Tibial artery (tissue), 4 donors: ENCODE data around the gene KDM3A.

Experiments
- DNase-seq, 2 donors: peaks; one replicate each; pipeline ENCODE4 v3.0.0-alpha.2; 2019
- H3K27ac ChIP-seq, 2 donors: fragments of 200-600 bp; sonication (generic) in 1 of 2; 1 replicate in 1 of 2; 2 replicates in 1 of 2; pipeline ENCODE4 v1.5.1; 2018 to 2019; ENCODE audit warnings: mild to moderate bottlenecking in 1 of 2
- H3K27me3 ChIP-seq, 2 donors: fragments of 200-600 bp; sonication (generic) in 1 of 2; one replicate each; pipeline versions ENCODE4 v1.5.1 to v1.6.0; 2016 to 2019
- H3K36me3 ChIP-seq, 3 donors: fragments of 200-600 bp; sonication (generic) in 2 of 3; one replicate each; pipeline ENCODE4 v1.5.1; 2016 to 2019; ENCODE audit warnings: mild to moderate bottlenecking in 2 of 3
- H3K4me1 ChIP-seq, 4 donors: fragments of 200-600 bp; sonication (generic) in 2 of 4; 1 replicate in 3 of 4; 2 replicates in 1 of 4; pipeline ENCODE4 v1.5.1; 2016 to 2019
- H3K4me3 ChIP-seq, 2 donors: fragments of 200-600 bp; sonication (generic) in 1 of 2; 1 replicate in 1 of 2; 2 replicates in 1 of 2; pipeline ENCODE4 v1.5.1; 2018 to 2019; ENCODE audit warnings: mild to moderate bottlenecking in 2 of 2
- H3K9me3 ChIP-seq, 3 donors: fragments of 200-600 bp; sonication (generic) in 1 of 3; one replicate each; pipeline ENCODE4 v1.5.1; 2016 to 2019
- intact Hi-C: fragments of 100-400 bp; cut with DNase I; formaldehyde crosslinking; loops from one replicate; pipeline ENCODE4 v1.15.0; 2023; ENCODE audit warnings: low total_unique reads
- TF ChIP-seq, protein P1 (sequence below), 2 experiments: fragments of 200-600 bp in 1 of 2; fragments of 450-650 bp in 1 of 2; IDR thresholded peaks; one replicate each; pipeline ENCODE4 v1.5.1; 2017 to 2019; ENCODE audit warnings: antibody characterized with exemption in 2 of 2, mild to moderate bottlenecking in 1 of 2, moderate library complexity in 1 of 2

Gene KDM3A

DNA sequence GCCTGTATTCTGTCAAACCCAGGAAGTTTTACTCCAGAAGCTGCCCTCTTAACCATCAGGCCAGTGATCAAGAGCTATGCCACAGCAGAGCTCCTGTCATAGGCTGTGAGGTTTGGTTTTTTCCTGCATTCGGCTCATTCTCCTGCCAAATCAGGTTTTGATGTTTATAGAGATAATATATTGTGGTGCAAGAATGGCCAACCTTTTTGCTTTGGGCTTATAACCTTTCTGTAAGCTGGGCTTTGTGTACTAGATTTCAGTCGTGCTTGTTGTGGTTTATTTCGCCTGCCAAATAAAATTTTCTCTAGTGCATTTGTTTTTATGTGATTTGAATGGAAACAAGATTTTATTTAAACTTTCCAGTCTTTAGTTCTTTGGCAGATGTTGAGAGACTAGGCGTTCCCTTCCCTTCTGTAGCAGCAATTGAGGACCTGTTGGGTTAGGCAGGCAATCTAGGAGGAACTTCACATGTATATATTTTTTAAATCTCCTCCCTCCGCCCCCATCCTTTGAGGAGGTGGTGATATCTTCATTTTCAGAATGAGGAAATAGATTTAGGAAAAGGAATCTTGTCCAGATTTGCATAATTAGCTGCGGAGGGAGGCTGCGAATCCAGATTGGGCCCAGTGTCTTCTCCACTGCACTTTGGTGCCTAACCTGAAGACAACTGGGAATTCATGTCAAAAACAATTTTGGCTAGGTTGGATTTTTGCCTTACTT is 2.6 kb downstream of the KDM3A start:
- Histone ChIP-seq H3K36me3 (peaks cover 0 to 8% (median 0%) of the 10 kb centered on the region in 3 donors), H3K27me3 (no peaks in the 10 kb centered on the region), H3K27ac (peak overlapping the region in 1 of 2 donors; percentile 90), H3K9me3 (peaks cover 0 to 9% (median 7%) of the 10 kb centered on the region in 3 donors), H3K4me1 (peaks cover 0 to 59% (median 36%) of the 10 kb centered on the region in 4 donors), H3K4me3 (peak overlapping the region; percentile 65 to 86)
- intact Hi-C loops: loop anchor here (10.0 kb wide), 2 partner anchors 181 to 219 kb away; partner anchors contain the start of gene RNF103
- TF ChIP-seq, protein P1, sequence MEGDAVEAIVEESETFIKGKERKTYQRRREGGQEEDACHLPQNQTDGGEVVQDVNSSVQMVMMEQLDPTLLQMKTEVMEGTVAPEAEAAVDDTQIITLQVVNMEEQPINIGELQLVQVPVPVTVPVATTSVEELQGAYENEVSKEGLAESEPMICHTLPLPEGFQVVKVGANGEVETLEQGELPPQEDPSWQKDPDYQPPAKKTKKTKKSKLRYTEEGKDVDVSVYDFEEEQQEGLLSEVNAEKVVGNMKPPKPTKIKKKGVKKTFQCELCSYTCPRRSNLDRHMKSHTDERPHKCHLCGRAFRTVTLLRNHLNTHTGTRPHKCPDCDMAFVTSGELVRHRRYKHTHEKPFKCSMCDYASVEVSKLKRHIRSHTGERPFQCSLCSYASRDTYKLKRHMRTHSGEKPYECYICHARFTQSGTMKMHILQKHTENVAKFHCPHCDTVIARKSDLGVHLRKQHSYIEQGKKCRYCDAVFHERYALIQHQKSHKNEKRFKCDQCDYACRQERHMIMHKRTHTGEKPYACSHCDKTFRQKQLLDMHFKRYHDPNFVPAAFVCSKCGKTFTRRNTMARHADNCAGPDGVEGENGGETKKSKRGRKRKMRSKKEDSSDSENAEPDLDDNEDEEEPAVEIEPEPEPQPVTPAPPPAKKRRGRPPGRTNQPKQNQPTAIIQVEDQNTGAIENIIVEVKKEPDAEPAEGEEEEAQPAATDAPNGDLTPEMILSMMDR (IDR thresholded peaks at IDR 0.05): no peak
- DNase-seq: no peak

DNA sequence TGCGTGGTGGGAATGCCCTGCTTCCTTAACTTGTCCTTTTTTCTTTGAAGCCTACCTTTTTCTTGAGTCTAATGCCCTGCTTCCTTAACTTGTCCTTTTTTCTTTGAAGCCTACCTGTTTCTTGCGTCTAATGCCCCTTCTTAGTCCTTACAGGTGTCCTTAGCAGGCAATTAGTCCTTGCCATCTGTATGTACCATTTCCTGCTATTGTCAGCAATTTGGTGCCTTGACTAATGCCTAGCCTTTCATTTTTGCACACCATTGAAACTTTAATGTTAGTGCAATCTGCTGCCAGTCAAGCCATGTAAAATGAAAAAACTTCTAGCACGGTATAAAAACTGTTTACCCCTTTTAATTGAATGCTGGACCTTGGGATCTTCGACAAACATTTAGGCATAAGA is 4.3 kb downstream of the KDM3A start:
- Histone ChIP-seq H3K27ac (peak overlapping the region in 1 of 2 donors; percentile 90), H3K4me3 (no peak overlapping the region), H3K36me3 (peaks cover 8 to 18% (median 8%) of the 10 kb centered on the region in 3 donors), H3K9me3 (no peaks in the 10 kb centered on the region), H3K27me3 (no peaks in the 10 kb centered on the region), H3K4me1 (peaks cover 0 to 76% (median 39%) of the 10 kb centered on the region in 4 donors)
- DNase-seq: no peak
- intact Hi-C loops: loop anchor here (10.0 kb wide), 2 partner anchors 179 to 221 kb away; partner anchors contain the start of gene RNF103
- TF ChIP-seq, protein P1 (IDR thresholded peaks at IDR 0.05): no peak

DNA sequence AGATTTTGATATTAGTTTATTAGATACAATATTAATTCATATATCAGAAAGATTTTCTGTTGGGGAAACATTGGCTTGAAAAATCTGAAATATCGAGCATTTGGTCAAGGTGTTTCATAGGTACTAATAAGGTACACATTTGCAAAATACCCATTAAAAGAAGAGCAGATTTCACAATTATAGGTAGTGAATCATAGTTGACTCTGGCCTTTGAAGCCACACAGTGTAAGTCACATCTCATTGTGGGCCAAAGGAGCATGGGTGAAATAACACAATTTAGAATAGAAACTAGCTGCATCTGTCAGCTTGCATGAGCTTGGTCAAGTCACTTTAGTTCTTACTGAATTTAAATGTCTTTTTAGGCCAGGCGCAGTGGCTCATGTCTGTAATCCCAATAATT is 4.9 kb downstream of the KDM3A start:
- H3K36me3 ChIP-seq: peaks cover 14 to 23% (median 14%) of the 10 kb centered on the region in 3 donors
- H3K4me3 ChIP-seq: no peak overlapping the region
- no peak overlapping the region for H3K27ac ChIP-seq
- H3K9me3 ChIP-seq: no peaks in the 10 kb centered on the region
- no peak for DNase-seq
- intact Hi-C loops: loop anchor here (10.0 kb wide), 2 partner anchors 179 to 221 kb away; partner anchors contain the start of gene RNF103
- no peaks in the 10 kb centered on the region for H3K27me3 ChIP-seq
- peaks cover 0 to 80% (median 39%) of the 10 kb centered on the region in 4 donors for H3K4me1 ChIP-seq
- TF ChIP-seq, protein P1 (IDR thresholded peaks at IDR 0.05): no peak

DNA sequence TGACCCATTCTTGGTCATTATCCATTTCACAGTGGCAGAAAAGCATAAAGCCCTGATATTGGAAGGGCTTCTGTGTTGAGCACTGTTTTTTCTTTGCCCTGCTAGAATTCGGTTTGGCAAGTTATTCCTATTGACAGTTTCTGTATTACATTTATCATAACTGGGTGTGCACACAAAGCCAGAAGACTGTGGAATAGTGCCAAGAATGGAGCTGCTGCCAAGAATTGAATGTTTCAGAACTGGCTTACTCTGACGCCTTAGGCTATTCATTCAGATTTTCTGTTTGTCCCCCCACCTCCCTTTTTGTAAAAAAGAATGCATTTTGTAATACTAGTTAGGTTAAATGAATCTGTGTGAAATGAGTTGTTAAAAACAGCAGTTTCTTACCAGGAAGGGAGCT is 12.7 kb downstream of the KDM3A start:
- TF ChIP-seq, protein P1 (IDR thresholded peaks at IDR 0.05): no peak
- DNase-seq: peak in 1 of 2 donors; percentile 68
- Histone ChIP-seq H3K27me3 (no peaks in the 10 kb centered on the region), H3K36me3 (peaks cover 65 to 69% (median 66%) of the 10 kb centered on the region in 3 donors), H3K27ac (peak overlapping the region in 1 of 2 donors; percentile 18), H3K4me3 (no peak overlapping the region), H3K9me3 (no peaks in the 10 kb centered on the region), H3K4me1 (peaks cover 0 to 40% (median 14%) of the 10 kb centered on the region in 4 donors)
- intact Hi-C loops: no loop called here

DNA sequence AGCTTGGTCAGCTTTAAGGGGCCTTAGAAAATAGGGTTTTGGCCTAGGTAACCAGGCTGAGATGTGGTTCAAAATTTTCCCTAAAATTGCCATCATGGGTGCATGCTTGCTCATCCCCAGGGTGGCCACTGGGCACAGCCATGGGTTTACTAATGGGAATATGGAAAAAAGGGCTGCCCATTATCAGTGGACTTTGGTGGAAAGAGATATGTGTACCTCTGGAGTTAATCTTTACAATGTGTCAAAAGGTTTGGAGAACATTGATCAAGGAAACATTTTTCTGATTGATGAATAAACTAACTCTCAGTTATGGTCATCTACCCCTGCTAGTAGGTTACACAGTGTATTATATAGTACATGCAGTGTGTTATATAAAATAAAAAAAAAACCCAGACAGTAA is 13.1 kb downstream of the KDM3A start:
- DNase-seq: no peak
- H3K36me3 ChIP-seq: peaks cover 65 to 73% (median 66%) of the 10 kb centered on the region in 3 donors
- H3K4me3 ChIP-seq: no peak overlapping the region
- H3K27me3 ChIP-seq: no peaks in the 10 kb centered on the region
- TF ChIP-seq, protein P1 (IDR thresholded peaks at IDR 0.05): no peak
- intact Hi-C loops: no loop called here
- H3K9me3 ChIP-seq: no peaks in the 10 kb centered on the region
- H3K27ac ChIP-seq: peak overlapping the region in 1 of 2 donors; percentile 18
- H3K4me1 ChIP-seq: peaks cover 0 to 36% (median 13%) of the 10 kb centered on the region in 4 donors
